ENCODE results near the gene MAT2A. TPM values are rescaled to one million over a fixed set of nuclear protein-coding genes. Genes with fewer than 3 reads are reported as not detected.
"Not testable (repeated sequence)": the region's sequence is repeated elsewhere in the genome, so short reads cannot be mapped to it uniquely, and the experiment has no call there.

The MAT2A gene
- total RNA-seq, 1 donor from 2014 or later: 292 TPM

DNA sequence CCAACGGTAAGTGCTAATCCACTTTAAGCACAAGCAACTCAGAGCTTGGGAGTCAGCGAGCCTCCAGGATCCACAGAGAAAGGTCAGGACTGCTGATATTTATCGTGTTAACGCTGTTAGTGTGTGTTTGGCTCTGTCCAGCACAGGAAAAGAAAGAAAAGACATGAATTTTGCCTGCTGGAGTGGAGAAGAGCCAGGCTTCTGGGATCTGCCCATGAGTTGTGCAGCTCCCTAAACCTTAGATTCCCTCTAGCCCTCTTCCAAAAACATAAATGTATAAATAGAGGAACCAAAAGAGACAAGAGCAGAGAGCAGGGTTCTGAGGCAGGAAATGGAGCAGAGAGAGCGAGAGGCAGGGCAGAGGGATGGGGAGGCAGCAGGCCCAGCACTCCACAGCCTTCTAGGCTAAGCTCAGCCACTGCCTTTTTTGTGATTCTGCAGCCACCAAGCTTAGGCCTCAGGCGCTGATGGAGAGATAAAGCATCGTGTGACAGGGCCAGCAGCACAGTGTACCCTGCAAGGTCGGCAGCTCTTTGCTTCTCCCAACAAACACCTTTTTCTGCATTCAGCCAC is 14.5 kb upstream of the MAT2A start:
- DNase-seq (ENCODE audit: low read depth): no peak

DNA sequence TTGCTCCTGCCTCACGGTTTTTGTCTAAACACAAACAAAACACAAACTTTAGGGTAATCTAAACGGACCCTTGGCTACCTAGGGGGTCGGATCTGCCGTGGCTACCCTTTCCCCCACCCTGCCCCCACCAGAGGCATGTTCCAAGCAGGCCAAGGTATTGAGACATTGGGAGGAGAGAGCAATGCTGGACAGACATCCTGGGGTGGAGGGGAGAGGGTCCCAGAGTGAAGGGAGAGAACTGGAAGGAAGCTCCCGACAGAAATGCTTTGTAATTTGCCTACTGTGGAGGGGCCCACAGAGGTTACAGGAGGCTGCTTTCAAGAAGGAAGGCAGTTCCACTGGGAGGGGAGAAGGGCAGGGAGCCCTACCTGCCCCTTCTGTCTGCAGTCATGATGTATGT is 13.9 kb upstream of the MAT2A start:
- DNase-seq (ENCODE audit: low read depth): no peak

GRCh38 chr2:85525567-85525966 is 13.4 kb upstream of the MAT2A start:
- no peak for DNase-seq (ENCODE audit: low read depth)

DNA sequence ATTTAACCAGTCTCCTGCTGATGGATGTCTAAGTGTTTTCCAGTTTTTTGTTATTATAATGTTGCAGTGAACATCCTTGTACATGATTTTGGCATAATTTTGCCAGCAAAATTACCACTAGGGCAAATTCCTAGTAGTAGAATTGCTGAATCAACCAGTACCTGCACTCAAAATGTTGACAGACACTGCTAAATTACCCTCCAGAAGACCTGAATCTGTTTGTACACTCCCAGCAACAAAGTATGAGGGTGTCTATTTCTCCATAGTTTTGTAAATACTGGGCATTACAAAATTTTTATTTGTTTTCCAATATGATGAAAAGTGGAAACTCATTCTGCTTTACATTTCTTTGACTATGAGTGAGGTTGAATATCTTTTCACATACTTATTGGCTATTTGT is 11.2 kb upstream of the MAT2A start:
- DNase-seq (ENCODE audit: low read depth): no peak

GRCh38 chr2:85528355-85528754 is 10.6 kb upstream of the MAT2A start:
- DNase-seq (ENCODE audit: low read depth): no peak

DNA sequence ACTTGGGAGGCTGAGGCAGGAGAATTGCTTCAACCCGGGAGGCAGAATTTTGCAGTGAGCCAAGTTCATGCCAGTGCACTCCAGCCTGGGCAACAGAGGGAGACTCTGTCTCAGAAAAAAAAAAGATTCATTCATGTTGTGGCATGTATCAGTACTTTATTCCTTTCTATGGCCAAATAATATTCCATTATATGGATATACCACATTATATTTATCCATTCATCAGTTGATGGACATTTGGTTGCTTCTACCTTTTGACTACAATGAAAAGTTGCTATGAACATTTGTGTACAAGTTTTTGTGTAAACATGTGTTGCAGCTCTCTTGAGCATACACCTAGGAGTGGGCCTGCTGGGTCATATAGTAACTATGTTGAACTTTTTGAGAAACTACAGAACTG is 9.2 kb upstream of the MAT2A start:
- no peak for DNase-seq (ENCODE audit: low read depth)

DNA sequence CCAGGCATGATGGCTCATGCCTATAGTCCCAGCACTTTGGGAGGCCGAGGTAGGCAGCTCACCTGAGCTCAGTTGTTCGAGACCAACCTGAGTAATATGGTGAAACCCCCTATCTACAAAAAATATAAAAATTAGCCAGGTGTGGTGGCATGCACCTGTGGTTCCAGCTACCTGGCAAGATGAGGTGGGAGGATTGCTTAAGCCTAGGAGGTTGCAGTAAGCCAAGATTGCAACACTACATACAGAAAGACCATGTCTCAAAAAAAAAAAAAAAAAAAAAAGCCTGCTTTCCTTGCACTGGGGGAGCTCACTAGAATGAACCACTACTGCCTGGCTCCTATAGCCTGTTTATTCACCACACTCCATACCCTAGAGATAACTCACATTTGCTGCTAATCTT is 7.4 kb upstream of the MAT2A start:
- no peak for DNase-seq (ENCODE audit: low read depth)

DNA sequence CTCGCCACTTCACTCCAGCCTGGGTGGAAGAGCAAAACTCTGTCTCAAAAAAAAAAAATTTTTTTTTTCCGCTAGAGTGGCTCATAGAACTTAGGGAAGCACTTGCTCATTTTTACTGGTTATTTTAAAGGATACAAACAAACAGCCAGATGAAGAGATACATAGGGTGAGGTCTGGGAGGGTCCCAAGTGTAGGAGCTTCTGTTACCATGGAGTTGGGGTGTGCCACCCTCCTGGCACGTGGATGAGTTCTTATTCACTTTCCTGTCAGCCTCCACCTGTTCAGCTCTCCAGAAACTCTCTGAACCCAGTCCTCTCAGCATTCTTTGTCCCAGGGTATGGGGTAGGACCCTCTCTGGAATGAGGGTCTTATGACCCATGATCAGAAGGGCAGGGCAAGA is 4.9 kb upstream of the MAT2A start:
- DNase-seq (ENCODE audit: low read depth): no peak

- DNase-seq (ENCODE audit: low read depth): no peak
Observed at GRCh38 chr2:85534881-85535280, 4.1 kb upstream of the MAT2A start.

DNA sequence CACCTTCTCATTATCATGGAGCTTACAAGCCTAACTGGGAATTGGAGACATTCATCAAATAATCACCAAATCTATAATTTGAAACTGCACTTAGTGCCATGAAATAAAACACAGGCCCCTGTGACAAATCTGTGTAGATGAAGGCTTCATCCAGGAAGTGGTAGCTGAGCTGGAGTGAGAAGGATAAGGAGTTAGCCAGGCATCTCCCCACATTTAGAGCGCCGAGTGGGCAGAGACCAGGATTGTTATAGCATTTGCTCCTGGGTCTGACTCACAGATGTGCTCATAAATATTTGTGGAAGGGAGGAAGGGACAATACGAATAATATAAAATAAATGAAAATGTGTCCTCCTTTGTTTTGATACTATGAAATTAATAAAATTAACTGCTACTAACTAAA is 2.5 kb upstream of the MAT2A start:
- DNase-seq (ENCODE audit: low read depth): peak; percentile 77

DNA sequence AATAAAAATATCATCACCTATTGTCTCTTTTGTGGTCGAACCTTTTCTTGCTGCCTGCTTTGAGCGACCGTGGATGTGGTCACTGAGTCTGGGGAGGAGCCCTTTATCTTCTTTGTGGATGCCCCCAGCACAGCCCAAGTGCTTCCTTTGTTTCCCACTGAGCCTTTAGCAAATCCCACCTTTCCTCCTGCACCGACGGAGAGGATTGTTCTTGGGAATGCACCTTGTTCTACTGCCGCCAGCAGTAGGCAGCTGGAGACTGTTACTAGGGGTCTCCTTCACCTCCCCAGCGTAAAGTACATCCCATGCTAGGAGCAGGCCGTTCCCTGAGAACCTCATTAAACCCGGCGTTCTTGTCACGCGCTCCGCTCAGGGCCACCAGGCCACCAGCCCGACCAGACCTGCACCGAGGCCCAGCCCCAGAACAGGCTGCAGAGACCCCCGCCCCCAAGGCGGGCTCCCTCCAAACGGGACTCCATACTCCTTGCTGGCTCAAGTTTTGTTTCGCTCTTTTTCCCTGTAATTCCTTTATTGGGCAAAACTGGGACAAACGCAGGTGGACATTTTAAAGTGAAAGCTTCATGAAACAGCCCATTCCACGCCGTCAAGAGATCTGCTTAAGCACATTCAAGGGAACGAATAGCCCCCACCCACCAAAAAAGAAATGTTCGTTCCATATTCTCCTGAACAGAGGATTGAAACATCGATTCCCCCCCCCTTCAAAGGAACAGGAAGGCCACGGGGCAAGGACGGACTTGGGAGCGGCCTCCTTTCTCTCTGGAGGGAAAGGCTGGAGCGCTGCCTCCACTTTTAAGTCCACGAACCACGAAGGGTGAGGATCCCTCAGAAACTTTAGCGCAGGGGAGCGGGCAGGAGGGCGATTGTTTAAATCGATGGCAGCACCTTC is 1.1 kb upstream of the MAT2A start:
- DNase-seq (ENCODE audit: low read depth): peak; percentile 21

DNA sequence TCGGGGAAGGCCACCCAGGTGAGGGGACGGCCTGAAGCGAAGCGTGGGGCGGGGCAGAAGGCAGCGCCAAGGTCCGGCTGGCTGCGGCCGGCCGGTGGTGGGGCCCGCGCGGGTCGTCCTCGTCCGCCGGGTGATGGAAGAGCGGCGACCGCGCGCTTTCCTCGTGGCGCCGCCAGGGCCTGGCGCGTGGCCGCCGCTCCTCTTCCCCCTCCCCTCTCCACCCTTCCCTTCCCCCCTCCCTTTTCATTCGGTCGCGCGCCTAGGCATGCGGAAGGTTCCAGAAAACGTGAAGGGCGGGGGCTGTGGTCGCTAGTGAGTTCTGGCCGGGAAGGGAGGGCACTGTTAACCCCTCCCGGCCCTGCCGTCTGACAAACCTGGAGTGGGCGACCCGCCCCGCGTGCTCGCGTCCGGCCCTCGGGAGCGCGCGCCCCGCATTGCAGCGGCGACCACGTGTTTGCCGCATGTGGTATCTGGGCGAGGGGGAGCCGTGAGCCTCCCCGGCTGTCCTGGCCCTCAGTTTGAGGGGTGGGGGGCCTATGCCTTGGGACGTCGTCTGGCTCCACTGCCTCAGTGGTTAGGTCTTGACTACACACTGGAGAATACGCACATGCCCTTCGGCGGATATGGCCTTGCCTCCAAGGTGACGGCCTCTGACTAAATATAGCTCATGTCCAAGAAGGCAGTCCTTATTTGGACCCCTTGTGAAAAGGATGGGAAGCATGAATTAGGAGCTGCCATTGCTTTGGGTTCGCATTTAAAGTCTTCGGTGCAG is 579 bp downstream of the MAT2A start:
- DNase-seq (ENCODE audit: low read depth): no peak

GRCh38 chr2:85540133-85540648 is 1.2 kb downstream of the MAT2A start:
- no peak for DNase-seq (ENCODE audit: low read depth)

DNA sequence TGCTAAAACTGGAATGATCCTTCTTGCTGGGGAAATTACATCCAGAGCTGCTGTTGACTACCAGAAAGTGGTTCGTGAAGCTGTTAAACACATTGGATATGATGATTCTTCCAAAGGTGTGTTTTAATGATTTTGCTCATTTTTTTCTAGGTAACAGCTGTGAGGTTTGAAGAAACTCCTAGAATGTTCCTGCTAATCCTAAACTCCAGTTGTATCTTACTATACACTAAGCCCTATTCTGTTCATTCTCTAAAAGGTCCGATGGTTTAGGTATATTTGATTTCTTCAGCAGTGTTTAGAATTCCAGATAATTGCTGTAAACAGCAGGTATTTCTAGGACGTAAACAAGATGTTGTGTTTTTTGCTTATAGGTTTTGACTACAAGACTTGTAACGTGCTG is 2.3 kb downstream of the MAT2A start:
- DNase-seq (ENCODE audit: low read depth): no peak

- DNase-seq (ENCODE audit: low read depth): no peak
Observed at GRCh38 chr2:85541753-85542457, 2.9 kb downstream of the MAT2A start.

DNA sequence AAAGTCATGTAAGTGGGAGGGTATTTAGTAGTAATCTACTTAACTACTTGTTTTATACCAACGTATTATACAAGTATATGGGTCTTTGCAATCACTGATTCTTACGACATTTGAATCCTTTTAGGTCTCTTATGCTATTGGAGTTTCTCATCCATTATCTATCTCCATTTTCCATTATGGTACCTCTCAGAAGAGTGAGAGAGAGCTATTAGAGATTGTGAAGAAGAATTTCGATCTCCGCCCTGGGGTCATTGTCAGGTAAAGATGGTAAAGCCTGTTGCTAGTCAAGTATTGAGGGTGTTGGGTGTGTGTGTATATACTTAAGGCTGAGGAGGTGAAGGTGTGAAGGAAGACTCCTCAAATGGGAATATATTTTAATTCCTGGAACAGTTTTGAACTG is 3.8 kb downstream of the MAT2A start:
- no peak for DNase-seq (ENCODE audit: low read depth)

GRCh38 chr2:85544254-85544691 is 5.3 kb downstream of the MAT2A start:
- DNase-seq (ENCODE audit: low read depth): not testable (repeated sequence)

- not testable (repeated sequence) for DNase-seq (ENCODE audit: low read depth)
Observed at GRCh38 chr2:85544915-85545779, 6.2 kb downstream of the MAT2A start.

GRCh38 chr2:85545780-85546240 is 6.8 kb downstream of the MAT2A start:
- peak; percentile 32 for DNase-seq (ENCODE audit: low read depth)

DNA sequence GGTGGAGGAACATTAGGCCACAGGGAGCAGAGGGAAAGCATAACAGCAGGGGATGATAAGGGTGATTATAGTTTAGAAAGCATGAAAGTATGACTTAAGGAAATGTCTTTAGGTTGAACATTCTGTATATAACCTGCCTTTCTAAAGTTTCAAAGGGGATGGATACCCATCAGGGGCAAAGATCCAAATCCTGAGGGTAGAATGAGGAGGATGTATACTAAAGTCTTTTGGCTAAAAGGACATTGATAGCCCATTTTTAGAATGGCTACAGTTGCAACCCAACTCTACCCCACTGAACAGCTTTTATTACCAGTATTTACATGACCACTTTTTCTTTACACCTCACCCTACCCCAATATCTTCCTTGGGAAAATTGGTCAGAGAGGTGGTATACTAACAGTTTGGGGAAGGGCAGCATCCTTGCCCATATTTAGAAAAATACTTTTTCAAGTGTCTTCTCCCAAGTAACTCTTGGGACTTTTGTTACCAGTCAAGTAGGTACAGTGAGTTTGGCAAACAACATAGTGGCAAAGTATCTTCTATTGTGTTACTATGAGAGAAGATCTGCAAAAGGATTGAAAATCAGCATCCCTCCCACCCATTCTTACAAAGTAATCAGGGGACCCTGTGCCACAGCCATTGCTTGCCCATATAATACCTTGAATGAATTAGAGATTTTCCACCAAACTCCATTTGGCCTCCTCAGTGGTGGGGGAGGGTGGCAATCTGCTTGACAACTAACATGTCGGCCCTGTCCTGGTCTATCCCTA is 8.3 kb downstream of the MAT2A start:
- DNase-seq (ENCODE audit: low read depth): peak; percentile 56

All from renal cortical epithelial cell (primary cell).